ENCODE measurements around the gene PSME1. TPM values are rescaled to one million over a fixed set of nuclear protein-coding genes. Genes with fewer than 3 reads are reported as not detected.

The PSME1 gene
- total and polyA plus RNA-seq, 2 of the 13 experiments (the other 11 are each of a cell fraction or from before 2014, with no cell fraction given) = 159 to 608 TPM

DNA sequence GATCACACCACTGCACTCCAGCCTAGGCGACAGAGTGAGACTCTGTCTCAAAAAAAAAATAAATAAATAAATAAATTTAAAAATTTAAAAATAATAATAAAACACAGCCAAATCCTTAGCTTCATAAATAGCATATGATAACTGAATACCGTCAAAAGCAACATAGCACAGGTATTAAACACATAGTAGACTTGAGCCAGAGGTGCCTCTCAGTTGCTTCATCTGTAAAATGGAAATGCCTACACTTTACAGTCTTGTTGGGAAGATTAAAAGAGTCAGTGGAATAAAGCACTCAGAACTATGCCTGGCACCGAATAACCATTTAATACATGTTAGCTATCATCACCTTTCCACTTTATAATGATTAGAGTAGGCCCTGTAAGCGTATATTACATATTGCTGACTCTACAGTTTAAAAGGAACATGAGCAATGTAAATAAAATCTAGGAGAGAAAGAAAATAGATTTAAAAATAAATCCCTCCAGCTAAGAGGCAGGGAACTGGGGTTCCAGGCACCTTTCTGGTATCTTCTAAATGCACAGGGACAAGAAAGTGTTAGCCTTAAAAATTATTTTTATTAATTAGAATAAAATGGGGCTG is 29.2 kb upstream of the PSME1 start (continued):
- TF ChIP-seq ZNF382 (CRISPR knock-in tag; IDR thresholded peaks at IDR 0.05; ENCODE audit: borderline replicate concordance) (no peak), KLF12 (CRISPR knock-in tag; IDR thresholded peaks at IDR 0.05; ENCODE audit: borderline replicate concordance) (no peak), POLR2AphosphoS5 (IDR thresholded peaks at IDR 0.05; ENCODE audit: low read depth, low read length) (peak; percentile 20; the same call in 1 of the 2 replicates), ZNF629 (CRISPR knock-in tag; conservative IDR thresholded peaks at IDR 0.05) (peak; percentile 84), ZNF687 (CRISPR knock-in tag; IDR thresholded peaks at IDR 0.05) (no peak), ZNF550 (CRISPR knock-in tag; IDR thresholded peaks at IDR 0.05; ENCODE audit: borderline replicate concordance) (no peak), SP4 (CRISPR knock-in tag; IDR thresholded peaks at IDR 0.05) (no peak), NR3C1 (CRISPR knock-in tag; IDR thresholded peaks at IDR 0.05) (no peak), ZNF281 (CRISPR knock-in tag; IDR thresholded peaks at IDR 0.05; ENCODE audit: borderline replicate concordance) (no peak), ZNF678 (CRISPR knock-in tag; IDR thresholded peaks at IDR 0.05) (no peak)

Data from HepG2 (cell line).